ENCODE results near the gene PIGL.
"Not testable (repeated sequence)": the region's sequence is repeated elsewhere in the genome, so short reads cannot be mapped to it uniquely, and the experiment has no call there.

Gene PIGL

GRCh38 chr17:16222406-16222805 is 5.4 kb downstream of the PIGL start:
- DNase-seq = no peak

GRCh38 chr17:16229912-16230561 is 13.0 kb downstream of the PIGL start:
- not testable (repeated sequence) for DNase-seq

GRCh38 chr17:16232391-16232790 is 15.4 kb downstream of the PIGL start:
- DNase-seq = no peak

- DNase-seq = no peak
Measured at GRCh38 chr17:16239931-16240330, 22.9 kb downstream of the PIGL start.

- no peak for DNase-seq
Measured at GRCh38 chr17:16241906-16242399, 24.9 kb downstream of the PIGL start.

GRCh38 chr17:16243385-16243784 is 26.4 kb downstream of the PIGL start:
- DNase-seq = no peak

- no peak for DNase-seq
Measured at GRCh38 chr17:16243801-16244567, 27.0 kb downstream of the PIGL start.

GRCh38 chr17:16247586-16247984 is 30.6 kb downstream of the PIGL start:
- no peak for DNase-seq

- no peak for DNase-seq
Measured at GRCh38 chr17:16250635-16251034, 33.6 kb downstream of the PIGL start.

GRCh38 chr17:16251043-16251442 is 34.0 kb downstream of the PIGL start:
- no peak for DNase-seq

- no peak for DNase-seq
Measured at GRCh38 chr17:16251556-16251955, 34.5 kb downstream of the PIGL start.

GRCh38 chr17:16254773-16255400 is 37.9 kb downstream of the PIGL start:
- no peak for DNase-seq

GRCh38 chr17:16255481-16255921 is 38.5 kb downstream of the PIGL start:
- DNase-seq = no peak

- no peak for DNase-seq
Measured at GRCh38 chr17:16258901-16259300, 41.9 kb downstream of the PIGL start.

- DNase-seq = no peak
Measured at GRCh38 chr17:16259926-16260325, 42.9 kb downstream of the PIGL start.

GRCh38 chr17:16261049-16261448 is 44.0 kb downstream of the PIGL start:
- no peak for DNase-seq

GRCh38 chr17:16262201-16262600 is 45.2 kb downstream of the PIGL start:
- DNase-seq = no peak

- DNase-seq = no peak
Measured at GRCh38 chr17:16267174-16267573, 50.2 kb downstream of the PIGL start.

- DNase-seq = no peak
Measured at GRCh38 chr17:16269658-16270057, 52.6 kb downstream of the PIGL start.

GRCh38 chr17:16272111-16272840 is 55.3 kb downstream of the PIGL start:
- no peak for DNase-seq

- no peak for DNase-seq
Measured at GRCh38 chr17:16273499-16273898, 56.5 kb downstream of the PIGL start.

GRCh38 chr17:16273929-16274339 is 56.9 kb downstream of the PIGL start:
- no peak for DNase-seq

- DNase-seq = no peak
Measured at GRCh38 chr17:16275024-16275423, 58.0 kb downstream of the PIGL start.

All from activated CD4-positive, CD25-positive, alpha-beta regulatory T cell (primary cell).